HG02588 (cell line): ENCODE measurements around the gene SPATA24.
"Not testable (repeated sequence)": the region's sequence is repeated elsewhere in the genome, so short reads cannot be mapped to it uniquely, and the experiment has no call there.

ENCODE experiments used
- ATAC-seq: cut with Tn5 transposase; IDR thresholded peaks from one replicate; pipeline ENCODE4 v1.9.1; 2021; ENCODE audit warnings: mild to moderate bottlenecking, moderate library complexity; ENCODE audit not compliant: unreplicated experiment

Gene SPATA24

GRCh38 chr5:139395844-139396640 lies 7.8 kb downstream of the SPATA24 start:
- no peak for ATAC-seq

GRCh38 chr5:139394654-139395566 lies 9.0 kb downstream of the SPATA24 start, which contains the start of gene PROB1:
TSS of gene PROB1 (minus strand) at chr5:139395104. CDS start at chr5:139395081, 23 bp downstream.
- ATAC-seq, result no peak

GRCh38 chr5:139394123-139394653 lies 9.7 kb downstream of the SPATA24 start:
- ATAC-seq, result no peak

- no peak for ATAC-seq
Measured at GRCh38 chr5:139393497-139394122, 10.3 kb downstream of the SPATA24 start.

- peak; percentile 44 for ATAC-seq
Measured at GRCh38 chr5:139392678-139393496, 11.0 kb downstream of the SPATA24 start.

GRCh38 chr5:139392324-139392677 lies 11.6 kb downstream of the SPATA24 start:
- no peak for ATAC-seq

- peak; percentile 0 for ATAC-seq
Measured at GRCh38 chr5:139391570-139392323, 12.1 kb downstream of the SPATA24 start.

- ATAC-seq, result no peak
Measured at GRCh38 chr5:139390639-139391569, 13.0 kb downstream of the SPATA24 start.

GRCh38 chr5:139389701-139390638 lies 13.9 kb downstream of the SPATA24 start, which contains the start of gene MZB1:
TSS of gene MZB1 (minus strand) at chr5:139389913. CDS start at chr5:139389856, 57 bp downstream.
- ATAC-seq, result peak; percentile 34

- ATAC-seq, result no peak
Measured at GRCh38 chr5:139388198-139388821, 15.6 kb downstream of the SPATA24 start.

GRCh38 chr5:139387611-139388197 lies 16.2 kb downstream of the SPATA24 start:
- ATAC-seq, result no peak

GRCh38 chr5:139386956-139387355 lies 16.9 kb downstream of the SPATA24 start:
- not testable (repeated sequence) for ATAC-seq

- ATAC-seq, result no peak
Measured at GRCh38 chr5:139386050-139386438, 17.8 kb downstream of the SPATA24 start.

GRCh38 chr5:139385061-139386049 lies 18.5 kb downstream of the SPATA24 start:
- ATAC-seq, result no peak

- ATAC-seq, result no peak
Measured at GRCh38 chr5:139384591-139385051, 19.3 kb downstream of the SPATA24 start.
